ENCODE measurements around the gene MORN4.
A peak's percentile ranks its signal among the peaks of the same experiment; 100 is the strongest.
"Not testable (repeated sequence)": the region's sequence is repeated elsewhere in the genome, so short reads cannot be mapped to it uniquely, and the experiment has no call there.

MORN4 gene

GRCh38 chr10:97642471-97643159 lies 9.3 kb upstream of the MORN4 start:
- H3K4me3 ChIP-seq (ENCODE audit: low read depth, low read length), result not testable (repeated sequence)

GRCh38 chr10:97640868-97641811 lies 7.8 kb upstream of the MORN4 start:
- peak overlapping the region; percentile 83 for H3K4me3 ChIP-seq (ENCODE audit: low read depth, low read length)

- peak within 1 kb of the TSS; percentile 83 for H3K4me3 ChIP-seq (ENCODE audit: low read depth, low read length)
Observed at GRCh38 chr10:97640174-97640867, 7.0 kb upstream of the MORN4 start, which contains the start of gene PI4K2A. PI4K2A (plus strand) TSS chr10:97640671; CDS start chr10:97640743, 72 bp downstream.

- H3K4me3 ChIP-seq (ENCODE audit: low read depth, low read length), result not testable (repeated sequence)
Observed at GRCh38 chr10:97639090-97639489, 5.8 kb upstream of the MORN4 start.

GRCh38 chr10:97635577-97635976 lies 2.3 kb upstream of the MORN4 start:
- no peak overlapping the region for H3K4me3 ChIP-seq (ENCODE audit: low read depth, low read length)

GRCh38 chr10:97633921-97634320 lies 621 bp upstream of the MORN4 start:
- H3K4me3 ChIP-seq (ENCODE audit: low read depth, low read length), result no peak overlapping the region

- no peak overlapping the region for H3K4me3 ChIP-seq (ENCODE audit: low read depth, low read length)
Observed at GRCh38 chr10:97631098-97631497, 2.2 kb downstream of the MORN4 start.

- no peak overlapping the region for H3K4me3 ChIP-seq (ENCODE audit: low read depth, low read length)
Observed at GRCh38 chr10:97629289-97629688, 4.0 kb downstream of the MORN4 start.

- H3K4me3 ChIP-seq (ENCODE audit: low read depth, low read length), result no peak overlapping the region
Observed at GRCh38 chr10:97628228-97628627, 5.1 kb downstream of the MORN4 start.

GRCh38 chr10:97627731-97628130 lies 5.6 kb downstream of the MORN4 start:
- no peak overlapping the region for H3K4me3 ChIP-seq (ENCODE audit: low read depth, low read length)

GRCh38 chr10:97623277-97623676 lies 10.0 kb downstream of the MORN4 start:
- no peak overlapping the region for H3K4me3 ChIP-seq (ENCODE audit: low read depth, low read length)

- no peak overlapping the region for H3K4me3 ChIP-seq (ENCODE audit: low read depth, low read length)
Observed at GRCh38 chr10:97618733-97619132, 14.6 kb downstream of the MORN4 start.

GRCh38 chr10:97618285-97618684 lies 15.0 kb downstream of the MORN4 start:
- H3K4me3 ChIP-seq (ENCODE audit: low read depth, low read length), result no peak overlapping the region

- H3K4me3 ChIP-seq (ENCODE audit: low read depth, low read length), result no peak overlapping the region
Observed at GRCh38 chr10:97612386-97612785, 20.9 kb downstream of the MORN4 start.

- no peak overlapping the region for H3K4me3 ChIP-seq (ENCODE audit: low read depth, low read length)
Observed at GRCh38 chr10:97611473-97611872, 21.8 kb downstream of the MORN4 start.

- H3K4me3 ChIP-seq (ENCODE audit: low read depth, low read length), result no peak overlapping the region
Observed at GRCh38 chr10:97608991-97609561, 24.2 kb downstream of the MORN4 start.

- no peak overlapping the region for H3K4me3 ChIP-seq (ENCODE audit: low read depth, low read length)
Observed at GRCh38 chr10:97607095-97607636, 26.1 kb downstream of the MORN4 start.

- no peak overlapping the region for H3K4me3 ChIP-seq (ENCODE audit: low read depth, low read length)
Observed at GRCh38 chr10:97601268-97602215, 31.8 kb downstream of the MORN4 start.

- no peak overlapping the region for H3K4me3 ChIP-seq (ENCODE audit: low read depth, low read length)
Observed at GRCh38 chr10:97600616-97601015, 32.7 kb downstream of the MORN4 start.

- H3K4me3 ChIP-seq (ENCODE audit: low read depth, low read length), result no peak overlapping the region
Observed at GRCh38 chr10:97599272-97599619, 34.1 kb downstream of the MORN4 start.
